ENCODE results near the gene NLGN1. TPM values are rescaled to one million over a fixed set of nuclear protein-coding genes. Genes with fewer than 3 reads are reported as not detected.

Gene NLGN1
- total RNA-seq, 1 experiment from 2014 or later: 0.85 TPM

- no TSS peak for BruUV-seq (replicated peaks)
- H3K4me3 ChIP-seq (ENCODE audit: low read depth in 2 of 2, low read length in 2 of 2): no peak overlapping the region
- no peaks in the 10 kb centered on the region for H3K9me3 ChIP-seq (ENCODE audit: control insufficient read depth, insufficient read depth, low read depth, low read length)
- H3K27me3 ChIP-seq (ENCODE audit: control insufficient read depth, insufficient read depth, low read length): no peaks in the 10 kb centered on the region
- ATAC-seq: no peak
- intact Hi-C loops (cut with micrococcal nuclease; ENCODE audit: unreplicated experiment): no loop called here
- no peak for DNase-seq (ENCODE audit: low read depth, low spot score)
- in situ Hi-C loops (cut with HindIII; ENCODE audit: low pct_unique_long_range_greater_than_20kb, low sequenced_read_pairs): no loop called here
- H3K27ac ChIP-seq (ENCODE audit: low read length): no peak overlapping the region
- POLR2A ChIA-PET: no interaction called here
- CTCF ChIA-PET: no interaction called here
- no peaks in the 10 kb centered on the region for H3K36me3 ChIP-seq (ENCODE audit: control insufficient read depth, insufficient read depth, low read length)
- no peaks in the 10 kb centered on the region for H3K4me1 ChIP-seq (ENCODE audit: control insufficient read depth, insufficient read depth, low read length)
- TF ChIP-seq REST (IDR thresholded peaks at IDR 0.05; ENCODE audit: insufficient read depth in 1 of 2, low read depth in 2 of 2, low read length in 1 of 2): no peak
- no peak for TF ChIP-seq POLR2AphosphoS5 (IDR thresholded peaks at IDR 0.05; ENCODE audit: low read depth, low read length)
- TF ChIP-seq SIN3A (IDR thresholded peaks at IDR 0.05; ENCODE audit: borderline replicate concordance, insufficient read depth, low read depth, low read length): no peak
- TF ChIP-seq CTCF (IDR thresholded peaks at IDR 0.05): no peak
- no peak for TF ChIP-seq TCF7L2 (IDR thresholded peaks at IDR 0.05; ENCODE audit: low read depth, low read length)
Observed at GRCh38 chr3:173901649-173902048, 504.1 kb downstream of the NLGN1 start.

- no TSS peak for BruUV-seq (replicated peaks)
- H3K4me1 ChIP-seq (ENCODE audit: control insufficient read depth, insufficient read depth, low read length): no peaks in the 10 kb centered on the region
- no peak overlapping the region for H3K27ac ChIP-seq (ENCODE audit: low read length)
- H3K9me3 ChIP-seq (ENCODE audit: control insufficient read depth, insufficient read depth, low read depth, low read length): no peaks in the 10 kb centered on the region
- ChIA-PET CTCF (no interaction called here), POLR2A (no interaction called here)
- H3K27me3 ChIP-seq (ENCODE audit: control insufficient read depth, insufficient read depth, low read length): no peaks in the 10 kb centered on the region
- no peak overlapping the region for H3K4me3 ChIP-seq (ENCODE audit: low read depth in 2 of 2, low read length in 2 of 2)
- TF ChIP-seq SIN3A (IDR thresholded peaks at IDR 0.05; ENCODE audit: borderline replicate concordance, insufficient read depth, low read depth, low read length) (no peak), POLR2AphosphoS5 (IDR thresholded peaks at IDR 0.05; ENCODE audit: low read depth, low read length) (no peak)
- DNase-seq (ENCODE audit: low read depth, low spot score) (no peak), ATAC-seq (no peak)
- in situ Hi-C loops (cut with HindIII; ENCODE audit: low pct_unique_long_range_greater_than_20kb, low sequenced_read_pairs) (no loop called here), intact Hi-C loops (cut with micrococcal nuclease; ENCODE audit: unreplicated experiment) (no loop called here)
- no peaks in the 10 kb centered on the region for H3K36me3 ChIP-seq (ENCODE audit: control insufficient read depth, insufficient read depth, low read length)
Observed at GRCh38 chr3:173902401-173902800, 504.9 kb downstream of the NLGN1 start.

GRCh38 chr3:173902871-173903270 is 505.3 kb downstream of the NLGN1 start:
- Histone ChIP-seq H3K27me3 (ENCODE audit: control insufficient read depth, insufficient read depth, low read length) (no peaks in the 10 kb centered on the region), H3K4me1 (ENCODE audit: control insufficient read depth, insufficient read depth, low read length) (no peaks in the 10 kb centered on the region), H3K4me3 (ENCODE audit: low read depth in 2 of 2, low read length in 2 of 2) (no peak overlapping the region), H3K36me3 (ENCODE audit: control insufficient read depth, insufficient read depth, low read length) (no peaks in the 10 kb centered on the region), H3K27ac (ENCODE audit: low read length) (no peak overlapping the region), H3K9me3 (ENCODE audit: control insufficient read depth, insufficient read depth, low read depth, low read length) (no peaks in the 10 kb centered on the region)
- CTCF ChIA-PET: no interaction called here
- POLR2A ChIA-PET: no interaction called here
- DNase-seq (ENCODE audit: low read depth, low spot score) (no peak), ATAC-seq (no peak)
- TF ChIP-seq REST (IDR thresholded peaks at IDR 0.05; ENCODE audit: insufficient read depth in 1 of 2, low read depth in 2 of 2, low read length in 1 of 2) (no peak), POLR2AphosphoS5 (IDR thresholded peaks at IDR 0.05; ENCODE audit: low read depth, low read length) (no peak), SIN3A (IDR thresholded peaks at IDR 0.05; ENCODE audit: borderline replicate concordance, insufficient read depth, low read depth, low read length) (no peak), CTCF (IDR thresholded peaks at IDR 0.05) (no peak), TCF7L2 (IDR thresholded peaks at IDR 0.05; ENCODE audit: low read depth, low read length) (no peak)
- no TSS peak for BruUV-seq (replicated peaks)
- in situ Hi-C loops (cut with HindIII; ENCODE audit: low pct_unique_long_range_greater_than_20kb, low sequenced_read_pairs): no loop called here
- intact Hi-C loops (cut with micrococcal nuclease; ENCODE audit: unreplicated experiment): no loop called here

All from Panc1 (cell line).